NCI-H1930 (cell line): ENCODE measurements around the gene CHST11.

Source experiments
- DNase-seq, 2 experiments: peaks; one replicate each; lab custom pipeline; 2025; lab: John Stamatoyannopoulos, UW

CHST11 gene

GRCh38 chr12:104698871-104699270 is 242.1 kb downstream of the CHST11 start:
- no peak for DNase-seq

GRCh38 chr12:104699489-104700190 is 242.9 kb downstream of the CHST11 start:
- DNase-seq = no peak

GRCh38 chr12:104700324-104700723 is 243.6 kb downstream of the CHST11 start:
- DNase-seq = no peak

DNA sequence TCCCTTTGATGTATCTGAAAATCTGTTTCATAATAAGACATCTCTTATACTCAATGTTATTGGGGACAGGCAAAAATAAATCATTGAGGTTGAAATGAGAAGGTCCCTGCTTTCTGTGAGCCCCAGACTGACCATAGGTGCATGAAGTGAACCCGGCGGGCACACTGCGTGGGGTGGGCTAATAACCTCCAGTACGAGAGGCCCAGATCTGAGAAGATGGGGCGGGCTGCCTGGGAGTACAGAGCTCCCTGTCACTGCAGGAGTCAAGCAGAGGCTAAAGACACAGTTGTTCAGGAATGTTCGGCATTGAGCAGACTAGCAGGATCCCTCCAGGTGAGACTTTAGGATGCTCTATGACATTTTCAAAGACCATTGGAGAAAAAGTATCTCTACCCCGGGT is 244.6 kb downstream of the CHST11 start:
- no peak for DNase-seq

- no peak for DNase-seq
Measured at GRCh38 chr12:104701756-104702155, 245.0 kb downstream of the CHST11 start.

- DNase-seq = no peak
Measured at GRCh38 chr12:104702565-104703139, 245.9 kb downstream of the CHST11 start.

DNA sequence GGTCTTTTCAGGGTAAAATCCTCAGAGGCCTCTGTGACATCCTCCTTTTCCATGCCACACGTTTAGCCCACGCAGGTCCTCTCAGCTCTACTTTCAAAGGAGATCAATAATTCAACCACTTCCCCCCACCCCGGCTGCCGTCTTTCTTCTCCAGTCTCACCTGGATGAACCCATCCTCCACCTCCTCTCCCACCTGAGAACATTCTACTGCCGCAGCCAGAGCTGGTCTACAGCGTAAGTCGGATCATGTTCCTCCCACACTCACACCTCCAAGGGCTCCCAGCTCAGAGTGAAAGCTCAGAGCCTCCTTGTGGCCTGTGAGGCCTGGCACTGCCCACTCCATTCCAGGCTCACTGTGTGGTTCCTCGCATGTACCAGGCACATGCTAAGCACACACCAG is 246.6 kb downstream of the CHST11 start:
- no peak for DNase-seq

DNA sequence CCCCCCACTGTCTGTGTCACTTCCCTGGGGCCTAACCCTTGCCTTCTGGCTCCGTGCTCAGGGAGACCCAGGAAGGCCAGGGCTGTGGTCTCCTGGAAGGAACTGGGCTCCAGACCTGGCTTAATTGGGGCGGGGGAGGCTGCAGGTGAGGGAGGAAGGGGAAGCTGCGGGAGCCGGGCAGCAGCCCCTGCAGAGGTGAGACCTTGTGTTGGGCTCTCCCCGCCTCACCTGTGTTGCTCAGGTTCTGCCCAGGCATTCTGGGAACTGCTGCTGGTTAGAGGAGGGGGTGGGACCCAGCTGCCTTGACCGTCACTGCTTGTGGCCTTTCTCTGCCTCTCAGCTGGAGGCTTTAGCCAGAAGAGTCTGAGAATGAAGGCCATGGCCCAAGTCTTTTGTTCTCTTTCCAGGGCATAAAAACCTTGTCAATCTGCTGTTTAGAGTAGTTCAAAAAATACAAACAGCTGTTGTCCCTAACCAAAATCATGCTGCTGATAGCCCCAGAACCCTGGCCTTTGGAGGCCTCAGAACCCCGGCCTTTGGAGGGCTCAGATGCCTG is 247.6 kb downstream of the CHST11 start:
- no peak for DNase-seq

GRCh38 chr12:104707194-104707593 is 250.4 kb downstream of the CHST11 start:
- DNase-seq = no peak

- DNase-seq = no peak
Measured at GRCh38 chr12:104707794-104708558, 251.2 kb downstream of the CHST11 start.

DNA sequence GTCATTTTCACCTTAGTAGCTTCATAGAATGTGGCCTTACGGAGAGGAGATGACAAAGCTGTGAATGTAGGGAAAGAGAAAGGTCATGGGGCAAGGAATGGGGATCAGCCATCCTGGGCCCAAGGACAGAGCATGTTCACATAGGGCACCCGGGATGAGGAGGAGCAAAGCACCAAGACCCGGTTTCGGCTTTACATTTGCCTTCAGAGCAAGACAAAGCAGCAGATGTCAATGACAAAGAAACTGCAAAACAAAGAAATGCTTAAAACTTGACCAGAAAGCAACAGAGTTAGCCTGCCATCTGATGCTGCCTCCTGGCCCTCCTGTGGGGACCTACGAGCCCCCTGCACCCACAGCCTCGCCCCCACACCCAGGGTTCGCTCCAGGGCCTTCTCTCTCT is 252.1 kb downstream of the CHST11 start:
- DNase-seq = no peak

- no peak for DNase-seq
Measured at GRCh38 chr12:104709692-104710435, 253.1 kb downstream of the CHST11 start.

GRCh38 chr12:104710940-104711689 is 254.4 kb downstream of the CHST11 start:
- DNase-seq = no peak

DNA sequence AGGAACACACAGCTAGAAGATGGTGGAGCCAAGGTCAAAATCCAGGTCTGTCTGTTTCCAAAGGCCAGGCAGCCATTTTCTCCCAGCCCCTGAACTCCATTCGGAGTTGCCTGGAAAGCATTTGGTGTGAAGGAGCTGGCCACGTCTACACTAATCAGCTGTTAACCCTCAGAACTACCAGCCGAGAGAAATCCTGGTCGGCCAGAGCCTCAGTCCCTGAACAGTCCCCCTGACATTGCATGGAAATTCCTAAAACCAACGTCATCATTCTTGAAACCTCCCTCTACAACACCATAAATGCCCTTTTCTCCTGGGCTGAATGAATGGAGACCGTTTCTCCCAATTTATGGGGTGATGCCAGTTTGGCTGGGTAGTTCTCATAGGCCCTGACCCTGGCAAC is 255.7 kb downstream of the CHST11 start:
- DNase-seq = no peak

- DNase-seq = no peak
Measured at GRCh38 chr12:104712968-104713367, 256.2 kb downstream of the CHST11 start.

DNA sequence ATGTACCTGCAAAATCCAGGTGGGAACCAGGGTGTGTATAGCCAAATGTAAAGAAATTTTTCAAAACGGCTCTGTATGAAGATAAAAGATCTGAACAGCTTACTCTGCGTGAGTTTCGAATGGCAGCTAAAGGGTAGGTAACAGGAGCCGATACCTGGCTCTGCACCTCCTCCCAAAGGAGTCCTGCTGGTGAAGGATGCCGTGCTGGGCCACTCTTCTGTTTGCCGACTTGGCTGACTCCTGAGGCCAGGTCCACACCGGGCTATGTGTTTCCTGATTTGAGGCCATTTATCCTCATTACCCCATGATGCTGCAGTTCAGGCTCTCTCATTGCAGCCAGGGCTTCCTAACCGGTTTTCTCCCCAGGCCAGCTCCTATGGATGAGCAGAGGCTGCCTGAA is 256.7 kb downstream of the CHST11 start:
- DNase-seq = no peak

DNA sequence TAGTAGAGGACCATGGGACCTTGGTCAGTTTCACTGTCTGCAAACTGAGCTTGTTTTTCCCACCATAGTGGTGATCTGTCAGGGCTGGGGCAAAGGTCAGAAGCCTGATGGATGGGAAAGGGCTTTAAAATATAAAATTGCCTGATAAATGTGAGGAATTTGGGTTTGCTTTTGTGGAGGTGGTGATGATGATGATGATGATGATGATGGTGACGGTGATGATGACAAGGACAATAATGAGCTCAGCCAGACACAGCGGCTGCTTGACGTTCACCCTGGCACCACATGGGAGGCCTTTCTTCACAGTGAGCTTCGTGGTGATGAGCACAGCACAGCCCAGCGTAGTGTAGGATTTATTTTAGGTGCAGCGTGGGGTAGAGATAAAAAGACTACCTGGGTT is 257.6 kb downstream of the CHST11 start:
- DNase-seq = no peak

DNA sequence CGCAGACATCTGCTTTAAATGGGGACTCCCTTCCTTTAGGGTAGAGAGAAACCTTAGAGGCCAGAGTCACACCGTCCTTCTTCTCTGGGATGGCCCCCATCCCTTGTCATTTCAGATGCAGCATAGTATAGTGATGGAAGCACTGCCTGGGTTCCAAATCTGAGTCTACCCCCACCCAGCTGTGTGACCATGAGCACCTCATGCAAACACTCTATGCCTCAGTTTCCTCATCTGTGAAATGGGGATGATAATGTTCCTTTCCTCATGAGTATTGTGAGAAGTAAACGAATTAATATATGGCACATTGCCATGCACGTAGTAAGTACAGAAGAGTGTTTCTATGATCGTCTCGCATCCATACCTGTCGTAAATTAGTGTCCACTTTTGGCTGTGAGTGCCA is 259.4 kb downstream of the CHST11 start:
- no peak for DNase-seq

DNA sequence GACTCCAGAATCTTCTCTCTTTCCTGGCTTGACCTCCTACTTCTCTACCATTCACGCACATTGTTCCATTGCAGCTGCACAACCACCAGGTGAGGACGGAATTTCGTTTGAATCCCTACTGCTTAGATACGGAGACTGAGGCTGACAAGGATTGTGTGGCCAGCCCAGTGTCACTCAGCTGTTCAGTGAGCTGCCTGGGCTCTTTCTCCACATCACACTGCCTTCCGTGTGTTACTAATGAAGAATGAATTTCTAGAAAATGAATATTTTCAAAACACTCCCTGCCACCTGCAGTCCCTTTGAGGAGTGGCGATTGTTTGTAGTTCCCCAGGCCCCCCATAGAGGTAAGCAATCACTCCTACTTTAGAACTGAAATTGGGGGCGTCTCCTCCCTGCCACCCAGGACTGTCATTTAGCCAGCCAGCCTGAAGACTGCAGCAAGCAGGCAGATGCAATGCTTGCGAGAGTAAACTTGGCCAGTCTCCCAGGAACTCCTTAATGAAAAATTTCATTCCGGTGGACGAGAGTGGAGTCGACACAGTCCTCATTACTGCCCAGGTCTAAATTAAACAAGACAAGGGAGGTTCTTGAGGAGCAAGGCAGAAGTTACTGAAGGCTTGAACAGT is 261.7 kb downstream of the CHST11 start:
- DNase-seq = no peak

- DNase-seq = no peak
Measured at GRCh38 chr12:104719700-104720338, 263.1 kb downstream of the CHST11 start.
